Fibroblast of peridontal ligament (primary cell): ENCODE data around the gene PML.
A peak's percentile ranks its signal among the peaks of the same experiment; 100 is the strongest.
"Not testable (repeated sequence)": the region's sequence is repeated elsewhere in the genome, so short reads cannot be mapped to it uniquely, and the experiment has no call there.

ENCODE experiments used
- DNase-seq: peaks from one replicate; pipeline ENCODE4 v3.0.0-alpha.2; 2010; ENCODE audit errors: extremely low read depth

PML gene

GRCh38 chr15:73957276-73957675, 37.2 kb upstream of the PML start:
- DNase-seq: no peak

DNA sequence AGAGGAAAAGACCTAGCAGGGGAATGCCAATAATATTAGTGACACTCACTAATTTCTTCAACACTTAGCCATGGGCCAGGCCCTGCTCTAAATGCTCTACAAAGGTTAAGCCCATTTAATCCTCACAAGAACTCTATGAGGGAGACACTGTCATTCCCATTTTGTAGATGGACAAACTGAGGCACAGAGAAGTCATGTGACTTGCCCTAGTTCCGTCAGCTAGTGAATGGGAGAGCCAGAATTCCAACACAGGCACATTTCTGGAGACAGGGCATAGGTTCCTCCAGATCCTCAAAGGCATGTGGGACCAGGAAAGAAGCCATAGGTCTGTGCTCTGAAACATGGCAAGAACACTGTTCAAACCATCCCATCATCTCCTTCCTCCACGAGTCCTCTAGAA, 36.7 kb upstream of the PML start:
- DNase-seq: no peak

DNA sequence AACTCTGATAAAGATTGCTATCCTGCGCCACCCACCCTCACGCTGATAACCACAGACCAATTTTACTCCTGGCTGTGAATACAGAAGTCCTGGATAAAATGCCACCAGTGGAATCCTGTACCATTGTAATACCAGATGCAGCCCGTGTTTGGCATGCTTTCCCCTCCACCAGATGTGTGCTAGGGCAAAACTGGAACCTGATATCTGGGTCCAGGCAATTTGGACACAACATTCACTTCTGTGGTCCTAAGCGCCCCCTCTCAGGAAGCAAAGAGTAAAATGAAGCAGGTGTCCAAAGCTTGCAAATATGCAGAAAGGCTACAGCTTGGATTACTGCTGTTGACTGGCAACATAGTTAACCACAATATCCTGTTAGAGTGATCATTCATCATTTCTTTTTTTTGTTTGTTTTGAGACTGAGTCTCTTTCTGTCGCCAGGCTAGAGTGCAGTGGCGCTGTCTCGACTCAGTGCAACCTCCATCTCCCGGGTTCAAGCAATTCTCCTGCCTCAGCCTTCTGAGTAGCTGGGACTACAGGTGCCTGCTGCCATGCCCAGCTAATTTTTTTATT, 35.4 kb upstream of the PML start:
- DNase-seq: peak; percentile 35

GRCh38 chr15:73959801-73960200, 34.7 kb upstream of the PML start:
- no peak for DNase-seq

DNA sequence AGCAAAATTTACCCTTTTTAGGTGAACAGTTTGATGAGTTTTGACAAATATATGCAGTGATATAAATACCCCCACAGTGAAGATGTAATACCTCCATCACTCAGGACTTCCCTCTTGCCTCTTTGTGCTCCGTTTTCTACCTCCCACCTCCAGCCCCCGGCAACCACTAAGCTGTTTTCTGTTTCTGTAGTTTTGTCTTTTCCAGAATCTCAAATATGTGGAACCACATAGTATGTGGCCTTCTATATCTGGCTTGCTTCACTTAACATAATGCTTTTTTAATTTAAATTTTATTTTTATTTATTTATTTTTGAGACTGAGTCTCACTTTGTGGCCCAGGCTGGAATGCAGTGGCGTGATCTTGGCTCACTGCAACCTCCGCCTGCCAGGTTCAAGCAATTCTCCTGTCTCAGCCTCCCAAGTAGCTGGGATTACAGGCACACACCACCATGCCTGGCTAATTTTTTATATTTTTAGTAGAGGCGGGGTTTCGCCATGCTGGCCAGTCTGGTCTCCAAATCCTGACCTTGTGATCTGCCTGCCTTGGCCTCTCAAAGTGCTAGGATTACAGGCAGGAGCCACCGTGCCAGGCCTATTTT, 33.9 kb upstream of the PML start:
- not testable (repeated sequence) for DNase-seq

DNA sequence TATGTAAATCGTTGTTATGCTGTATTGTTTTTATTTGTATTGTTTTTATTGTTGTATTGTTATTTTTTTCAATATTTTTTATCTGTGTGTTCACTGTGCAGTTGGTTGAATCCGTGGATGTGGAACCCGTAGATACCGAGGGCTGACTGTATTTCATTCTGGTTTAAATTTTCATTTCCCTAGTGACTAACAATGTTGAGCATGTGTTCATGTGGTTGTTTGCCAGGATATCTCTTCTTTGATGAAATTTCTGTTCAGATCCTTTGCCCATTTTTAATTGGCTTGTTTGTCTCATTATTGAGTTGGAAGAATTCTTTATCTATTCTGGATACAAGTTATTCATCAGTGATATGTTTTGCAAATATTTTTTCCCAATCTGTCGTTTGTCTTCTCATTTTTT, 32.1 kb upstream of the PML start:
- no peak for DNase-seq

DNA sequence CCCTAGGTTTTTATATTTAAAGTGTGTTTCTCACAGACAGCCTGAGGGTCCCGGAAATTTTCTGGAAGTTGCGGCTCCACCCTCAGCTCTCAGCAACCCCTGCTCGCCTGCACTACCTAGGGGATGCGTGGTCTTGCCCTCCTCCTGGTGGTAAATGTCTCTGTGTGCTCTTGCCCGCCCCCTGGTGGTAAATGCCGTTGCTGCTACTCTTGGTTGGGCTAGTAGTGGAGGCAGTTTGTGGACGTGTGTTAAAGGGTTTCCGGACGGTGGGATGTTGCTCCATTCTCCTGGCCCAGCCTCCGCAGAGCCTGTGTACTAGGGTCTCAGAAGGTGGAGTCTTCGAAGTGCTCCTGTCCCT, 29.8 kb upstream of the PML start:
- peak; percentile 76 for DNase-seq

DNA sequence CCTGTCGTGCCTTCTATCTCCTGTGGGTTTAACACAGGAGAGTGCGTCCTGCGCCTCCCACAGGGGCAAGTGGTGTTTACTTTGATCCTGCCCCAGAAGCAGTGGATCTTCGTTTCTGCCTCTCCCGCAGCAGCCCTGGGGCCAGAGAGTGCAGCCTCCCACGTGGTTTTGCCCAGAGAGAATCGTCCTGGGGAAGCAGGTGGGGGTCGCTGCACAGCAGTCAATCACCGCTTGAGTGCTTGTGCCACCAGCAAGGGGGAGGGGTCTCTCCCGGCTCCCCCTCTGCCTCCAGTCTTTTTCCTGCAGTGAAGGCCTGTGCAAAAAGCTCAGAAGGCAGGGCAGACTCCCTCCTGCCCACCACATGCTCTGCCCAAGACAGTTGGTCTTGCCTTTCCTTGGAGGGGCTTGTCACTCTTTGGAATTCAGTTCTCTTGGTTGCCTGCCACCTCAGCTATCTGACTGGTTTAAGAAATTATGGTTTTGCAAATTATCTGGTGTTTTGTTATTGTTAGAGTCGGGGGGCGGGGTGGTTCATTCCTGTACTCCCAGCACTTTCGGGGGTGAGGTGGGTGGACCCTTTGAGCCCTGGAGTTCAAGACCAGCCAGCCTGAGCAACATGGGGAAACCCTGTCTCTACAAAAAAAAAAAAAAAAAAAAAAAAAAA, 29.3 kb upstream of the PML start:
- no peak for DNase-seq

DNA sequence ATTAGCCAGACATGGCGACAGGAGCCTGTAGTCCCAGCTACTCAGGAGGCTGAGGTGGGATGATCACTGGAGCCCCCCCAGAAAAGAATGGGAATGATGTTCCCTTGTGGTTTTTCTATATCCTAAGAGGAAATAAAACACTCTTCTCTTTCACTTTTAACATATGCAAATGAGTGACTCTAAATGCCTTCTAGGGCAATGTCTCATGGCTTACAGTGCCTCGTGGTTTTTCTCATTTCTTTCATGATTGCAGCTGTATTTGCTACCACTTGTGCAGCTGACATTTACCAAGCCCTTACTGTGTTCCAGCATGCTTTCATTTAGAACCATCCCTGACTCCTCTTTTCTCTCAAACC, 28.8 kb upstream of the PML start:
- peak; percentile 76 for DNase-seq

- DNase-seq: no peak
Measured at GRCh38 chr15:73968461-73968860, 26.1 kb upstream of the PML start.

DNA sequence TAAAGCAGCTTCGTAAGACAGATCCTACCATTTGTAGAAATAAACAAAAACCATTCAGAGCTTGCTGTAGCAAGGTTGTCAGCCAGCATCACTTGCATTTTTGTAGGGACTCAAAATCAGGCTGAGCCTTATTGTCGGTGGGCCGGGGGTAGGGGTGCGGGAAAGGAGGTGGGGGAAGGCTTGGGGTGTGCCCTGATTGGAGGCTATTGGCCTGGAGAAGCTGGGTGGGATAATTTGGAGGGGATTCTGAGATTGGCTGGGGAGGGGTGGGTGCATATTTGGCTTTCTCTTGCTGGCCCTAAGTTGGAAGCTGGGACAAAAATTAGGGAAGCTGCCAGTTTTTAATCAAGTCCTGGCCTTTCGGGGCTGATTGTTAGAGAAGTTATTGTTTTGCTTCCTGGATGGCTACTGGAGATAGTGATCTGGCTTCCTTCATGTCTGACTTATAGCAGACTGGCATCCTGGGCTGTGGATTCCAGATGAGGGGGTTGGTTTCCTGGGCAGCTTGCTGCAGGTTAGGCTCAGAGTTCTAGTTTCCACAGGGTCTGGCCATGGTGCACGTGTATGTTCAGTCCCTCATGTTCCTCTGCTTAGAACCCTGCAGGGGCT, 25.3 kb upstream of the PML start:
- DNase-seq: no peak

GRCh38 chr15:73972984-73973682, 21.4 kb upstream of the PML start:
- peak; percentile 84 for DNase-seq

- not testable (repeated sequence) for DNase-seq
Measured at GRCh38 chr15:73973683-73974200, 20.8 kb upstream of the PML start.

GRCh38 chr15:73975440-73976125, 18.9 kb upstream of the PML start:
- DNase-seq: peak; percentile 57

DNA sequence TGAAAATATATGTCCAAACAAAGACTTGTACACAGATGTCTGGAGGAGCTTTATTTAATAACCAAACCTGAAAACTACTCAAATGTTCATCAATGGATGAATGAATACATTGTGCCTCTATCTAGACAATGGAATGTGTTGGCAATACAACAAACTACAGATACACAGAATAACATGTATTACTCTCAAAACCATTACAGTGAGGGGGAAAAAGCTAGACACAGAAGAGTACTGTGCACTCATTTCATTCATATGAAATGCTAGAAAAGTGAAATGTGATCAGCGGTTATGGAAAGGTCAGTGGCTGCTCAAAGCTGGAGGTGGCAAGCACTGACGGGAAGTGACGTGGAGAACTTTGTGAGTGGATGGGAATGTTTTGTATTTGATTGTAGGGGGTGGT, 15.6 kb upstream of the PML start:
- DNase-seq: no peak

DNA sequence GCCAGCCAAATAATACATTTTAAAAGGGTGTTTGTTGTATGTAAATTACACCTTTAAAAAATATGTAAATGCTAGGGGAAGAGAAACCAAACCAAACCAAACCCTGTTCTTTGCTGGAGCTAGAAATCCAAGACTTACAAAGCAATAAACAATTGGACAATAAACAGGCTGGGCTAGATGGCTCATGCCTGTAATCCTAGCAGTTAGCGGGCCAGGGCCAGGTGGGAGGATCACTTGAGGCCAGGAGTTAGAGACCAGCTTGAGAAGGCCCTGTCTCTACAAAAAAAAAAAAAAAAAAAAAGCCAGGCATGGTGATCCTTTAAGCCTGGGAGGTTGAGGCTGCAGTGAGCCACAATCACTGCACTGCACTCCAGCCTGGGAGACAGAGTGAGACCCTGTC, 14.9 kb upstream of the PML start:
- no peak for DNase-seq

DNA sequence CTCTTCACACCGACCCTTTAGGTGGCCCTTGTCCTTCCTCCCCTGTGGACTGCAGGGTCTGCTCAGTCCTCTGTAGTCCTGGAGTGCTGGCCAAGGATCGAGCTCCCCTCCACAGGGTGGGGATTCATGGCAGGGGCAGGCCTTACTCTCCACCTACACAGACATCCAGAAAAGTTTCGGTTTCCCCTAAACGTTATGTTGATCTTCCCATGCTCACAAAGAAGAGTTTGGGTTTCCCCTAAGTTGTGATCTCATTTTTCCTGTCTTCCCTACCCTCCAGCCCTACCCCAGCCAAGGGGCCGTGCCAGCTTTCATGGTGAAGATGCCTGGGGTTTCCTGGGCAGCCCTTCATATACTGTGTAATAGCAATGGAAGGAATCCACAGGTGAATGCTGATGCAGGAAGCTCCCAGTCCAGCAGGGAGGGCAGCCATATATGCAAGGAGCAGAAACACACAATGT, 12.7 kb upstream of the PML start:
- peak; percentile 61 for DNase-seq

GRCh38 chr15:73982222-73982962, 12.1 kb upstream of the PML start:
- DNase-seq: peak; percentile 95

DNA sequence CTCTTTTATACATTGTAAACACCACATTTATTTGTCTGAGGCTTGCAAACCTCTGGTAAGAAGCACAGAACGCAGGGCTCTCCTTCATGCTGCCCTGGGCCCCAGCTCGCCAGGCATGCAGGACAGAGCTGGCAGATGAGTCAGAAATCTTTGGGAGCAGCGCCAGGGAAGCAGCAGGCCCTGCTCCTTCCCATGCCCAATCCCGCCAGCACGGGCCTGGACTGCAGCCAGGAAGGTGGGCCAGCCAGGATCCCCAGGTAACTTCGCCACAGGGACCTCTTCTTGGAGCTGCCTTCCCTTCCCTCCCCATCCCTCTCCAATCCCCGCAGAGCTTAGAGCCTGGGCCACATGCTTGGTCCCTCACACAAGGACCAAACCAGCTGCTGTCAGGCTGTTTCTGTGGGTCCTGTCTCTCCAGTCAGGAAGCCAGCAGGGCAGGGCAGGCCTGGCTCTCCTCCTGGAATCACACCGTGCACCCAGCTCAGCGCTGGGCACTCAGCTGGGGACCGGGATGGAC, 11.2 kb upstream of the PML start:
- DNase-seq: peak; percentile 79

DNA sequence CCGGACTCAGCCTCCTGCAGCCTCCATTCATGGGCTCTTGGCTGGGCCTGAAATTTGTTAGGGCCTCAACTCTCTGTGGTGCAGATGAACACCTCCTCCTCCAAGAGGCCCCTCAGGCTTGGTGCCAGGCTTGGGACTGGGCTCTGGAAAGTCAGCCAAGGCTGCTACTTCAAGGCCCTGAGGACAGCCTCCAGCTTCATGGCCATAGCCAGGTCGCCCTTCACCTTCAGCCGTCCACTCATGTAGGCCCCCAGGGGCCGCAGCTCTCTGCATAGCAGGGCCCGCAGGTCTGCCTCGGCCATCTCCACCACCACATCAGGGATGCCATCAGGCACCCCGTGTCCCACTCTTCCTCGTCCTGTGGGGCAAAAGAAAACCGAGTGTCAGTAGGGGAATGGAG, 10.7 kb upstream of the PML start:
- no peak for DNase-seq
